ENCODE data around the gene XPNPEP2. TPM values are rescaled to one million over a fixed set of nuclear protein-coding genes. Genes with fewer than 3 reads are reported as not detected.

XPNPEP2 gene
- total and polyA plus RNA-seq, 11 donors = 0.19 to 2.1 (median 0.55) TPM

- Histone ChIP-seq H3K36me3 (peaks cover 0 to 34% (median 0%) of the 10 kb centered on the region in 9 donors), H3K9me3 (no peaks in the 10 kb centered on the region), H3K4me1 (no peaks in the 10 kb centered on the region), H3K27me3 (no peaks in the 10 kb centered on the region), H3K27ac (no peak overlapping the region), H3K4me3 (no peak overlapping the region)
- 65 to 96% (median 90%) methylated on average over 7 to 8 of the region's 8 CpGs for WGBS, 4 donors
- DNase-seq (no peak), ATAC-seq (no peak)
- TF ChIP-seq POLR2A (IDR thresholded peaks at IDR 0.05) = no peak
- TF ChIP-seq CTCF (IDR thresholded peaks at IDR 0.05) = no peak
- intact Hi-C loops (cut with DNase I) = no loop called here
Measured at GRCh38 chrX:129791336-129791735, 52.6 kb downstream of the XPNPEP2 start.

DNA sequence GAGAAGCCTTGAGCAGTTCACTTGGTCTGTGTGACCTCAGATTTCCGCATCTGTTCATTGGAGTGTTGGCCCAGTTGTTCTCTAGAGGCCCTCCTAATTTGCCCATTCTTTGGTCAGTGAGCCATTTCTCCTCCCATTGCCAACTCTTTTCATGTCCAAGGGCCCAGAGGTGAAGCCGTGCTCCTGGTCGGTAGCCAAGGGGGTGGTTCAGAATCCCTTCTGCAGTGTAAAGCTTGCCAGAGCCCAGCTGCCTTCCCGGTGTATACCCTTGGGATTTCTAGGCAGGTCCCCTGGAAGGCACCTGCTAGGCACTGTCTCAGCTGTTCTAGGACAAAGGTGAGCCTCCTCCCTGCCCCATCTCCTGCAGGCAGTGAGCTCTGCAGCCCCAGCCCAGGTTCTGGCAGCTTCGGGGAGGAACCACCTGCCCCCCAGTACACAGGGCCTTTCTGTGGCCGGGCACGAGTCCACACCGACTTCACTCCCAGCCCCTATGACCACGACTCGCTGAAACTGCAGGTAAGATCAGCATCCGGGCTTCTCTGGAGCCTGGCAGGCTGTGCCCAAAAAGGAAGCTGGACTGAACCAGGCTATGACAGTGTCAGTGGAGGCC, 53.3 kb downstream of the XPNPEP2 start:
- no peaks in the 10 kb centered on the region for H3K4me1 ChIP-seq
- WGBS, 4 donors = 74 to 85% (median 83%) methylated on average over 11 of the region's 11 CpGs
- no peaks in the 10 kb centered on the region for H3K9me3 ChIP-seq
- no peak overlapping the region for H3K27ac ChIP-seq
- TF ChIP-seq CTCF (IDR thresholded peaks at IDR 0.05) (no peak), POLR2A (IDR thresholded peaks at IDR 0.05) (no peak)
- no peak for DNase-seq
- intact Hi-C loops (cut with DNase I) = no loop called here
- H3K36me3 ChIP-seq = peaks cover 0 to 36% (median 0%) of the 10 kb centered on the region in 9 donors
- no peak overlapping the region for H3K4me3 ChIP-seq
- ATAC-seq = no peak
- no peaks in the 10 kb centered on the region for H3K27me3 ChIP-seq

- no peak for TF ChIP-seq CTCF (IDR thresholded peaks at IDR 0.05)
- no peak for TF ChIP-seq POLR2A (IDR thresholded peaks at IDR 0.05)
- 86 to 96% (median 94%) methylated on average over 16 to 18 of the region's 18 CpGs for WGBS, 4 donors
- DNase-seq (no peak), ATAC-seq (no peak)
- Histone ChIP-seq H3K9me3 (no peaks in the 10 kb centered on the region), H3K36me3 (peaks cover 0 to 38% (median 0%) of the 10 kb centered on the region in 9 donors), H3K27me3 (no peaks in the 10 kb centered on the region), H3K4me3 (no peak overlapping the region), H3K4me1 (no peaks in the 10 kb centered on the region), H3K27ac (no peak overlapping the region)
- intact Hi-C loops (cut with DNase I) = no loop called here
Measured at GRCh38 chrX:129792586-129793291, 54.0 kb downstream of the XPNPEP2 start.

DNA sequence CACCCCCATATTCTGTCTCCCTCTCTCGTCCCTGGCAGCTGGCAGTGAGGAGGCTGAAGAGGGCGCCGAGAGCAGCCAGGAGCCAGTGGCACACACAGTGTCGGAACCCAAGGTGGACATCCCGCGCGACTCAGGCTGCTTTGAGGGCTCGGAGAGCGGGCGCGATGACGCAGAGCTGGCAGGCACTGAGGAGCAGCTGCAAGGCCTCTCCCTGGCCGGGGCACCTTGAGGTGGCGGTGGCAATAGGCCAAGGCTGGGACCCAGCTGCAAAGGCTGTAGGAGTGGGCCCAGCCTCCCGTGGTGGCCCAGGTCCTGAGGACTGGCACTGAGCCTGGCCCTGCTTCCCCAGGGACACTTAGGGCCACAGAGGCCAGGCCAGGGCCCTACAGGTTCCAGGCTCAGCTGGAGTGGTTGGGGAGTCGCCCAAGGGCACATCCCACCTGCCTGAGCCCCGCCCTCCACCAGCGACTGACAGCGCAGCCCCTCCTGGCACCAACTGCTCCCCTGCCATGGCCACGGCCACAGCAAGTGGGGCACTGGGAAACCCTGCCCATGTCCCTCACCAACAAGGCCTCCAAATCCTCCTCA, 54.9 kb downstream of the XPNPEP2 start:
- H3K4me1 ChIP-seq = no peaks in the 10 kb centered on the region
- no peak overlapping the region for H3K4me3 ChIP-seq
- 82 to 86% (median 86%) methylated on average over 18 to 20 of the region's 20 CpGs for WGBS, 4 donors
- TF ChIP-seq CTCF (IDR thresholded peaks at IDR 0.05) (no peak), POLR2A (IDR thresholded peaks at IDR 0.05) (no peak)
- no peaks in the 10 kb centered on the region for H3K9me3 ChIP-seq
- ATAC-seq (peak in 1 of 4 donors; percentile 24), DNase-seq (no peak)
- H3K27me3 ChIP-seq = no peaks in the 10 kb centered on the region
- H3K27ac ChIP-seq = no peak overlapping the region
- intact Hi-C loops (cut with DNase I) = no loop called here
- peaks cover 0 to 32% (median 0%) of the 10 kb centered on the region in 9 donors for H3K36me3 ChIP-seq

Measured in heart left ventricle (tissue), 16 donors.